Prostate gland (tissue), 2 donors: ENCODE data around the gene GINS2.

ENCODE experiments used
- CTCF ChIP-seq, 4 experiments: fragments of 200-600 bp in 2 of 4; fragments of 450-650 bp in 2 of 4; sonication (generic) in 2 of 4; IDR thresholded peaks; 1 replicate in 3 of 4; 2 replicates in 1 of 4; pipeline ENCODE4 v1.5.1; 2016 to 2019; ENCODE audit warnings: antibody characterized with exemption in 4 of 4, mild to moderate bottlenecking in 2 of 4, moderate library complexity in 2 of 4
- POLR2A ChIP-seq: fragments of 450-650 bp; IDR thresholded peaks from one replicate; pipeline ENCODE4 v1.6.1; 2016; ENCODE audit warnings: antibody characterized with exemption, mild to moderate bottlenecking
- POLR2AphosphoS5 ChIP-seq: sonication (generic); formaldehyde crosslinking; IDR thresholded peaks from one replicate; pipeline ENCODE4 v1.6.1; 2017; ENCODE audit warnings: antibody characterized with exemption

GRCh38 chr16:85665373-85665740 lies 23.4 kb downstream of the GINS2 start:
- TF ChIP-seq CTCF (IDR thresholded peaks at IDR 0.05) (no peak), POLR2A (no peak), POLR2AphosphoS5 (no peak)
